ENCODE results near the gene ATG13. TPM values are rescaled to one million over a fixed set of nuclear protein-coding genes. Genes with fewer than 3 reads are reported as not detected.

Gene ATG13
- total RNA-seq, 1 experiment from 2014 or later: 69.2 TPM

GRCh38 chr11:46603704-46604308 is 13.5 kb upstream of the ATG13 start:
- intact Hi-C loops (cut with micrococcal nuclease): no loop called here

GRCh38 chr11:46604796-46605195 is 12.6 kb upstream of the ATG13 start:
- Histone ChIP-seq H3K9me2 (ENCODE audit: insufficient read depth) (no peaks in the 10 kb centered on the region), H3K4me1 (ENCODE audit: control insufficient read depth in 1 of 2, insufficient read depth in 2 of 2, low read length in 2 of 2) (no peaks in the 10 kb centered on the region), H3K36me3 (ENCODE audit: control insufficient read depth in 1 of 2, insufficient read depth in 2 of 2, low read length in 2 of 2) (no peaks in the 10 kb centered on the region), H3K4me2 (ENCODE audit: low read length) (no peak overlapping the region), H3K9ac (ENCODE audit: low read length) (no peak overlapping the region), H4K20me1 (ENCODE audit: insufficient read depth) (no peaks in the 10 kb centered on the region), H3K79me2 (ENCODE audit: insufficient read depth, low read length) (no peaks in the 10 kb centered on the region), H3K27me3 (ENCODE audit: insufficient read depth, low read length) (no peaks in the 10 kb centered on the region), H3K27ac (ENCODE audit: low read depth, low read length) (no peak overlapping the region), H2AFZ (ENCODE audit: low read depth, low read length, poor library complexity, severe bottlenecking) (no peak overlapping the region), H3K4me3 (replicated peaks in 1 of 2; ENCODE audit: low read depth in 1 of 2, low read length in 2 of 2) (no peak overlapping the region), H3K9me3 (ENCODE audit: control insufficient read depth in 1 of 2, insufficient read depth in 1 of 2, low read depth in 1 of 2, low read length in 2 of 2) (no peaks in the 10 kb centered on the region)
- intact Hi-C loops (cut with micrococcal nuclease): no loop called here
- ChIA-PET CTCF (no interaction called here), RAD21 (ENCODE audit: low non-redundant PET in 1 of 2, low total read pairs in 2 of 2, uncharacterized antibody in 2 of 2, unreplicated experiment in 2 of 2) (no interaction called here), POLR2A (no interaction called here)
- no TSS peak for BruUV-seq (replicated peaks)
- DNase-seq (ENCODE audit: low read depth, low spot score) (no peak), ATAC-seq (no peak)
- TF ChIP-seq CTCF (IDR thresholded peaks at IDR 0.05 in 2 of 3, conservative IDR thresholded peaks at IDR 0.05 in 1 of 3; ENCODE audit: borderline replicate concordance in 1 of 3, insufficient read depth in 1 of 3, low read depth in 2 of 3, low read length in 2 of 3): no peak
- TF ChIP-seq SP1 (IDR thresholded peaks at IDR 0.05; ENCODE audit: low read depth): no peak

More at GRCh38 chr11:46603704-46604308, 13.5 kb upstream of the ATG13 start:
- Histone ChIP-seq H3K36me3 (ENCODE audit: control insufficient read depth in 1 of 2, insufficient read depth in 2 of 2, low read length in 2 of 2) (no peaks in the 10 kb centered on the region), H3K9me3 (ENCODE audit: control insufficient read depth in 1 of 2, insufficient read depth in 1 of 2, low read depth in 1 of 2, low read length in 2 of 2) (no peaks in the 10 kb centered on the region), H3K4me3 (replicated peaks in 1 of 2; ENCODE audit: low read depth in 1 of 2, low read length in 2 of 2) (no peak overlapping the region), H3K4me1 (ENCODE audit: control insufficient read depth in 1 of 2, insufficient read depth in 2 of 2, low read length in 2 of 2) (no peaks in the 10 kb centered on the region), H3K9me2 (ENCODE audit: insufficient read depth) (no peaks in the 10 kb centered on the region), H3K79me2 (ENCODE audit: insufficient read depth, low read length) (no peaks in the 10 kb centered on the region), H3K9ac (ENCODE audit: low read length) (no peak overlapping the region), H4K20me1 (ENCODE audit: insufficient read depth) (no peaks in the 10 kb centered on the region), H3K27ac (ENCODE audit: low read depth, low read length) (no peak overlapping the region), H3K4me2 (ENCODE audit: low read length) (no peak overlapping the region), H3K27me3 (ENCODE audit: insufficient read depth, low read length) (no peaks in the 10 kb centered on the region), H2AFZ (ENCODE audit: low read depth, low read length, poor library complexity, severe bottlenecking) (no peak overlapping the region)
- ChIA-PET CTCF (no interaction called here), POLR2A (no interaction called here), RAD21 (ENCODE audit: low non-redundant PET in 1 of 2, low total read pairs in 2 of 2, uncharacterized antibody in 2 of 2, unreplicated experiment in 2 of 2) (no interaction called here)
- ATAC-seq (no peak), DNase-seq (ENCODE audit: low read depth, low spot score) (no peak)
- no TSS peak for BruUV-seq (replicated peaks)
- TF ChIP-seq SIN3A (IDR thresholded peaks at IDR 0.05; ENCODE audit: low read depth) (no peak), CEBPB (IDR thresholded peaks at IDR 0.05; ENCODE audit: low read depth) (no peak), RAD21 (IDR thresholded peaks at IDR 0.05; ENCODE audit: low read depth) (no peak)
